H1 (cell line): ENCODE results near the gene TIGD1. TPM values are rescaled to one million over a fixed set of nuclear protein-coding genes. Genes with fewer than 3 reads are reported as not detected.

ENCODE experiments used
- BACH1 ChIP-seq: IDR thresholded peaks from 2 replicates; pipeline ENCODE4 v1.6.1; 2012; ENCODE audit warnings: low read length, improper control_type of control experiment
- BRCA1 ChIP-seq: IDR thresholded peaks from 2 replicates; pipeline ENCODE4 v1.6.1; 2012; ENCODE audit warnings: low read depth, low read length, improper control_type of control experiment
- CHD2 ChIP-seq: IDR thresholded peaks from 2 replicates; pipeline ENCODE4 v1.6.1; 2012; ENCODE audit warnings: low read length, improper control_type of control experiment
- CREB1 ChIP-seq: IDR thresholded peaks from 2 replicates; pipeline ENCODE4 v1.6.1; 2012; ENCODE audit warnings: inconsistent platforms
- CTCF ChIP-seq, 3 experiments: IDR thresholded peaks; 1 replicate in 2 of 3; 2 replicates in 1 of 3; pipeline versions ENCODE4 v1.5.1 to v1.6.1; 2011; ENCODE audit warnings: low read length in 3 of 3, mild to moderate bottlenecking in 3 of 3, inconsistent platforms in 2 of 3, low read depth in 1 of 3, moderate library complexity in 1 of 3; ENCODE audit not compliant: insufficient read depth in 1 of 3; ENCODE audit errors: control extremely low read depth in 1 of 3
- EZH2 ChIP-seq: fragments of 200-600 bp; sonication (generic); IDR thresholded peaks from 2 replicates; pipeline ENCODE4 v1.7.1; 2012; ENCODE audit warnings: low read depth, mild to moderate bottlenecking, moderate library complexity, low read length, inconsistent platforms; ENCODE audit not compliant: severe bottlenecking
- NRF1 ChIP-seq: IDR thresholded peaks from 2 replicates; pipeline ENCODE4 v1.6.1; 2011; ENCODE audit warnings: mild to moderate bottlenecking, low read depth, low read length, improper control_type of control experiment
- POLR2A ChIP-seq, 2 experiments: IDR thresholded peaks; 1 replicate in 1 of 2; 2 replicates in 1 of 2; pipeline ENCODE4 v1.6.1; 2011; ENCODE audit warnings: low read depth in 2 of 2, low read length in 2 of 2, mild to moderate bottlenecking in 2 of 2; ENCODE audit errors: control extremely low read depth in 1 of 2
- RNF2 ChIP-seq: fragments of 200-900, 300-1000 bp; sonication (generic); IDR thresholded peaks from 2 replicates; pipeline ENCODE4 v1.7.1; 2016; ENCODE audit warnings: borderline replicate concordance, low read depth, mild to moderate bottlenecking, antibody characterized with exemption, low read length; ENCODE audit not compliant: poor library complexity, severe bottlenecking; ENCODE audit errors: missing control alignments
- polyA plus RNA-seq, 7 experiments: library from polyadenylated mRNA; depleted of rRNA in 3 of 7; stranded (reverse) in 5 of 7; unstranded in 2 of 7; fragments of >200 nt in 5 of 7; fragments of 200-250 nt in 2 of 7; gene quantifications; 1 replicate in 5 of 7; 2 replicates in 1 of 7; 4 replicates in 1 of 7; pipeline versions ENCODE4 v1.2.1 to v1.2.3, GENCODE V29; 2011 to 2013; ENCODE audit warnings: missing spikeins in 2 of 7, mixed read lengths in 2 of 7
- total RNA-seq: library from RNA; stranded (reverse); fragmentation: NEBNext Ultra II Directional; extraction: Animal tissue kit (Norgen Biotek cat#: 25700); gene quantifications from 2 replicates; pipeline ENCODE4 v1.2.1, GENCODE V29; 2021
- TF ChIP-seq, protein P1 (sequence below): fragments of 300-600 bp; sonication (generic); IDR thresholded peaks from 2 replicates; pipeline ENCODE4 v1.7.1; 2012; ENCODE audit warnings: low read length, moderate library complexity, mild to moderate bottlenecking, inconsistent platforms; ENCODE audit not compliant: insufficient replicate concordance

The TIGD1 gene
- total and polyA plus RNA-seq, 2 of the 8 experiments (the other 6 are each of a cell fraction or from before 2014, with no cell fraction given) = 4.7 to 8.3 TPM

DNA sequence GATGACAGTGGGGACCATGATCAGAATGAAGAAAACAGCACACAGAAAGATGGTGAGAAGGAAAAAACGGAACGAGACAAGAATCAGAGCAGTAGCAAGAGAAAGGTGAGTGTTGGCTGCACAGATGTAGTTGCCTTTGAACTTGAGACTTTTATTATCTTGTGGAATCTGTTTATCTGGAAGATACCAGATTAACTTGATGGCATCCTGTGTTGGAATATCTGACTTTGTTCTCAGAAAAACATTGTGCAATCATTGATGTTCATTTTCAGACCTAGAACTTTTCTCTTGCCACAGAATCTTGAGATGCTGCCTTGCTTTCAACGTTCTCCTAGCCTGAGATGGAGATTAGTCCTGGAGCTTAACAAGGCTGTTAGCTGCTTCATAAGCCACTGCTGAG lies 6.1 kb upstream of the TIGD1 start (continued):
- TF ChIP-seq, protein P1, sequence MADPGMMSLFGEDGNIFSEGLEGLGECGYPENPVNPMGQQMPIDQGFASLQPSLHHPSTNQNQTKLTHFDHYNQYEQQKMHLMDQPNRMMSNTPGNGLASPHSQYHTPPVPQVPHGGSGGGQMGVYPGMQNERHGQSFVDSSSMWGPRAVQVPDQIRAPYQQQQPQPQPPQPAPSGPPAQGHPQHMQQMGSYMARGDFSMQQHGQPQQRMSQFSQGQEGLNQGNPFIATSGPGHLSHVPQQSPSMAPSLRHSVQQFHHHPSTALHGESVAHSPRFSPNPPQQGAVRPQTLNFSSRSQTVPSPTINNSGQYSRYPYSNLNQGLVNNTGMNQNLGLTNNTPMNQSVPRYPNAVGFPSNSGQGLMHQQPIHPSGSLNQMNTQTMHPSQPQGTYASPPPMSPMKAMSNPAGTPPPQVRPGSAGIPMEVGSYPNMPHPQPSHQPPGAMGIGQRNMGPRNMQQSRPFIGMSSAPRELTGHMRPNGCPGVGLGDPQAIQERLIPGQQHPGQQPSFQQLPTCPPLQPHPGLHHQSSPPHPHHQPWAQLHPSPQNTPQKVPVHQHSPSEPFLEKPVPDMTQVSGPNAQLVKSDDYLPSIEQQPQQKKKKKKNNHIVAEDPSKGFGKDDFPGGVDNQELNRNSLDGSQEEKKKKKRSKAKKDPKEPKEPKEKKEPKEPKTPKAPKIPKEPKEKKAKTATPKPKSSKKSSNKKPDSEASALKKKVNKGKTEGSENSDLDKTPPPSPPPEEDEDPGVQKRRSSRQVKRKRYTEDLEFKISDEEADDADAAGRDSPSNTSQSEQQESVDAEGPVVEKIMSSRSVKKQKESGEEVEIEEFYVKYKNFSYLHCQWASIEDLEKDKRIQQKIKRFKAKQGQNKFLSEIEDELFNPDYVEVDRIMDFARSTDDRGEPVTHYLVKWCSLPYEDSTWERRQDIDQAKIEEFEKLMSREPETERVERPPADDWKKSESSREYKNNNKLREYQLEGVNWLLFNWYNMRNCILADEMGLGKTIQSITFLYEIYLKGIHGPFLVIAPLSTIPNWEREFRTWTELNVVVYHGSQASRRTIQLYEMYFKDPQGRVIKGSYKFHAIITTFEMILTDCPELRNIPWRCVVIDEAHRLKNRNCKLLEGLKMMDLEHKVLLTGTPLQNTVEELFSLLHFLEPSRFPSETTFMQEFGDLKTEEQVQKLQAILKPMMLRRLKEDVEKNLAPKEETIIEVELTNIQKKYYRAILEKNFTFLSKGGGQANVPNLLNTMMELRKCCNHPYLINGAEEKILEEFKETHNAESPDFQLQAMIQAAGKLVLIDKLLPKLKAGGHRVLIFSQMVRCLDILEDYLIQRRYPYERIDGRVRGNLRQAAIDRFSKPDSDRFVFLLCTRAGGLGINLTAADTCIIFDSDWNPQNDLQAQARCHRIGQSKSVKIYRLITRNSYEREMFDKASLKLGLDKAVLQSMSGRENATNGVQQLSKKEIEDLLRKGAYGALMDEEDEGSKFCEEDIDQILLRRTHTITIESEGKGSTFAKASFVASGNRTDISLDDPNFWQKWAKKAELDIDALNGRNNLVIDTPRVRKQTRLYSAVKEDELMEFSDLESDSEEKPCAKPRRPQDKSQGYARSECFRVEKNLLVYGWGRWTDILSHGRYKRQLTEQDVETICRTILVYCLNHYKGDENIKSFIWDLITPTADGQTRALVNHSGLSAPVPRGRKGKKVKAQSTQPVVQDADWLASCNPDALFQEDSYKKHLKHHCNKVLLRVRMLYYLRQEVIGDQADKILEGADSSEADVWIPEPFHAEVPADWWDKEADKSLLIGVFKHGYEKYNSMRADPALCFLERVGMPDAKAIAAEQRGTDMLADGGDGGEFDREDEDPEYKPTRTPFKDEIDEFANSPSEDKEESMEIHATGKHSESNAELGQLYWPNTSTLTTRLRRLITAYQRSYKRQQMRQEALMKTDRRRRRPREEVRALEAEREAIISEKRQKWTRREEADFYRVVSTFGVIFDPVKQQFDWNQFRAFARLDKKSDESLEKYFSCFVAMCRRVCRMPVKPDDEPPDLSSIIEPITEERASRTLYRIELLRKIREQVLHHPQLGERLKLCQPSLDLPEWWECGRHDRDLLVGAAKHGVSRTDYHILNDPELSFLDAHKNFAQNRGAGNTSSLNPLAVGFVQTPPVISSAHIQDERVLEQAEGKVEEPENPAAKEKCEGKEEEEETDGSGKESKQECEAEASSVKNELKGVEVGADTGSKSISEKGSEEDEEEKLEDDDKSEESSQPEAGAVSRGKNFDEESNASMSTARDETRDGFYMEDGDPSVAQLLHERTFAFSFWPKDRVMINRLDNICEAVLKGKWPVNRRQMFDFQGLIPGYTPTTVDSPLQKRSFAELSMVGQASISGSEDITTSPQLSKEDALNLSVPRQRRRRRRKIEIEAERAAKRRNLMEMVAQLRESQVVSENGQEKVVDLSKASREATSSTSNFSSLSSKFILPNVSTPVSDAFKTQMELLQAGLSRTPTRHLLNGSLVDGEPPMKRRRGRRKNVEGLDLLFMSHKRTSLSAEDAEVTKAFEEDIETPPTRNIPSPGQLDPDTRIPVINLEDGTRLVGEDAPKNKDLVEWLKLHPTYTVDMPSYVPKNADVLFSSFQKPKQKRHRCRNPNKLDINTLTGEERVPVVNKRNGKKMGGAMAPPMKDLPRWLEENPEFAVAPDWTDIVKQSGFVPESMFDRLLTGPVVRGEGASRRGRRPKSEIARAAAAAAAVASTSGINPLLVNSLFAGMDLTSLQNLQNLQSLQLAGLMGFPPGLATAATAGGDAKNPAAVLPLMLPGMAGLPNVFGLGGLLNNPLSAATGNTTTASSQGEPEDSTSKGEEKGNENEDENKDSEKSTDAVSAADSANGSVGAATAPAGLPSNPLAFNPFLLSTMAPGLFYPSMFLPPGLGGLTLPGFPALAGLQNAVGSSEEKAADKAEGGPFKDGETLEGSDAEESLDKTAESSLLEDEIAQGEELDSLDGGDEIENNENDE = no peak
- TF ChIP-seq CHD2 = no peak
- TF ChIP-seq RNF2 = no peak
- no peak for TF ChIP-seq POLR2A (IDR thresholded peaks at IDR 0.05; ENCODE audit: control extremely low read depth in 1 of 2, low read depth in 2 of 2, low read length in 2 of 2)
- TF ChIP-seq BRCA1 = no peak
- no peak for TF ChIP-seq BACH1
- no peak for TF ChIP-seq CTCF (IDR thresholded peaks at IDR 0.05; ENCODE audit: control extremely low read depth in 1 of 3, insufficient read depth in 1 of 3, low read depth in 1 of 3, low read length in 3 of 3)
- no peak for TF ChIP-seq NRF1
- TF ChIP-seq CREB1 = no peak
- no peak for TF ChIP-seq EZH2
